Measurements from ENCODE around the gene TTC22.
A peak's percentile ranks its signal among the peaks of the same experiment; 100 is the strongest.

TTC22 gene

DNA sequence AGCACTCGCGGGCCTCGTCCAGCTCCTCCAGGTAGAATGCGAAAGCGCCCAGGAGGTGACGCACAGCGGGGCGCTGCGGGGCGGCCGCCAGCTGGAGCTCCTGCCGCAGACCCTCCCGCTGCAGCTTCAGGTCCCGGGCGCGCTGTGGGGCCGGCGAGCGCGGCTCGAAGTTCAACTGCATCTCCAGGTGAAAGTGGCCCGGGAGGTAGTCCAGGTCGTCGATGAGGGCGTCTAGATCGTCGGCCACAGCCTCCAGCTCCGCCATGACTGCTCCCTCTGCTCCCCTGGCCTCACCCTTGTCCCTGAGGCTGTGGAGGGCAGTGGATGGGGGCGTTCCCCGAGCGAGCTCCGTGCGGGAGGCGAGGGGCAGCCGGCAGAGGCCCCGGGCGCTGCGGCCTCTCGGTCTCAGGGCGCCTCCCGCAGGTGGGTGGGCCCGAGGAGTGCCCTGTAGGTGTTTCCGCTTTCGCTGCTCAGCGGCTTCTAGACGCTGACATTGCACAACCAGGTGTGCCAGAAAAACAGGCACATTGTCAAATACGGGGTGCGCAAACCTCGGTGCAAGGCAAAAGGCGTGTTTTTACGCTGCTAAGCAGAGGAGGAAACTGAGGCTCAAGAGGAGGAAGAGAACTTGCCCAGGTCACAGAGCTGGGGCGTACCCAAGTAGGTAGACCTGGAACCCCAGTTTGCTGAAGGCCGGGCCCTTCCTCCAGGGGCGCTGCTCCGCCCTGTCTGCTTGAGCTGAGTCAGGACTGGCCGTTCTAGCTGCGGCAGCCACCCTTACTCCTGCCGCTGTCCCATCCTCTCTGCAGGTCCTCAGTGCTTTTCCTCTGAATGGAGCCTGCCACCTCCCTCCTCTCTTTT, at the start of gene TTC22:
Gene TTC22 (minus strand): TSS at position 425 of the 861 bp plus-strand sequence. CDS start 160 bp downstream, at position 265.
- CTCF ChIA-PET: interaction anchor here (0.7 to 1.9 kb wide), 3 partner anchors 9 to 144 kb away, joined by 3 to 5 read pairs (median 3); no protein-coding TSS in a partner anchor
- TF ChIP-seq, protein P1, sequence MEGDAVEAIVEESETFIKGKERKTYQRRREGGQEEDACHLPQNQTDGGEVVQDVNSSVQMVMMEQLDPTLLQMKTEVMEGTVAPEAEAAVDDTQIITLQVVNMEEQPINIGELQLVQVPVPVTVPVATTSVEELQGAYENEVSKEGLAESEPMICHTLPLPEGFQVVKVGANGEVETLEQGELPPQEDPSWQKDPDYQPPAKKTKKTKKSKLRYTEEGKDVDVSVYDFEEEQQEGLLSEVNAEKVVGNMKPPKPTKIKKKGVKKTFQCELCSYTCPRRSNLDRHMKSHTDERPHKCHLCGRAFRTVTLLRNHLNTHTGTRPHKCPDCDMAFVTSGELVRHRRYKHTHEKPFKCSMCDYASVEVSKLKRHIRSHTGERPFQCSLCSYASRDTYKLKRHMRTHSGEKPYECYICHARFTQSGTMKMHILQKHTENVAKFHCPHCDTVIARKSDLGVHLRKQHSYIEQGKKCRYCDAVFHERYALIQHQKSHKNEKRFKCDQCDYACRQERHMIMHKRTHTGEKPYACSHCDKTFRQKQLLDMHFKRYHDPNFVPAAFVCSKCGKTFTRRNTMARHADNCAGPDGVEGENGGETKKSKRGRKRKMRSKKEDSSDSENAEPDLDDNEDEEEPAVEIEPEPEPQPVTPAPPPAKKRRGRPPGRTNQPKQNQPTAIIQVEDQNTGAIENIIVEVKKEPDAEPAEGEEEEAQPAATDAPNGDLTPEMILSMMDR (IDR thresholded peaks at IDR 0.05; ENCODE audit: insufficient read depth, low read length, missing control alignments): peak; percentile 30
- POLR2A ChIA-PET: no interaction called here
- no peak for DNase-seq (ENCODE audit: low read depth, low spot score)
- no peak within 1 kb of the TSS for H3K4me3 ChIP-seq (ENCODE audit: low read depth, low read length)

DNA sequence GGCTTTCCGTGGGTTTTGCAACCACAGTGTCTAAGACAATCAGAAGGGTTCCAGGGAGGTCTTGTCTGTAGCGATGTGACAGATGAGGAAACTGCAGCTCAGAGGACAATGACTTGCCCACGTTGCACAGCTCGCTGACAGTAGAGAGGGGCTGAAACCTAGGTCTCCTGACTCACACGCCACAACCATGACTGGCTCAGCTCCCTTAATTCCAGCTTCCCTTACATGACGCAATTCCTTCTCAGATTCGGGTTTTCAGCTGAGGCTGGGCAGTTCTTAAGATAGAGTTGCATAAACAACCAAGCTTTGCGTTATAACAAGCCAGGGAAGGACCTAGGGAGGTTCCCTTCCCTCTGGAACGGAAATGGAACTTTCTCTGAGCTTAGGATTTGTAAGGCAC, 49.6 kb upstream of the TTC22 start:
- DNase-seq (ENCODE audit: low read depth, low spot score): peak; percentile 57
- POLR2A ChIA-PET: no interaction called here
- TF ChIP-seq, protein P1 (IDR thresholded peaks at IDR 0.05; ENCODE audit: insufficient read depth, low read length, missing control alignments): no peak

DNA sequence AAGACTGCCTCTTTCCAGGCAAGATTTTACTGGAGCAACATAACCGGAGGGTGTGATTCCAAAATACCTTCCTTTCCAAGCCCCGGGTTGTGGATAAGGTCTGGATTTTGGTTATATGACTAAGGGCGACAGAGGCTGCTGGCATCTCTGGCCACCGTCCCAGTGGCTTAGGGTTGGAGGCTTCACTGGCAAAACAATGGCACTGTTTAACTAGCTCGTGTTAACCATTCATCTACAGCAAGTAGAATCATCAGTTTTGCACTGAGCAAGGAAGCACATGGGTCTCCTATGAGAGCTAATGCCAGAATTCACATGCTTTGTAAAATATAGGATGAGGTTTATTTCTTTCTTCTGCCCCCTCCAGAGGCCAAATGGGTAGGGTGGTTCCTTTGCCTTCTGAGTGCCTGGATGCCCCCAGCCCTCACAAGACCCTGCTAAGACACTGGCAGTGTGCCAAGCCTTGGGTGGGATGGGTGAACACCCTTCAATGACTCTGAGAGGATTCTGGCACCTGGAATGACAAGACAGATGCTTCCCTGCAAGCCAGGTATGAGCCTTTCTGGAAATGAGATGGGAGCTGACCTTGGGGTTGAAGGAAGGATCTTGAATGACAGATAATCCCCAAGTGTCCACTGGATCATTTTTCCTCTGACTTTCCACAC, 49.1 kb upstream of the TTC22 start:
- no peak overlapping the region for H3K4me3 ChIP-seq (ENCODE audit: low read depth, low read length)
- CTCF ChIA-PET: interaction anchor here (1.1 kb wide), 2 partner anchors 16 to 95 kb away, joined by 3 read pairs; no protein-coding TSS in a partner anchor
- POLR2A ChIA-PET: no interaction called here
- TF ChIP-seq, protein P1 (IDR thresholded peaks at IDR 0.05; ENCODE audit: insufficient read depth, low read length, missing control alignments): no peak
- DNase-seq (ENCODE audit: low read depth, low spot score): no peak

More for the DNA sequence above, 49.6 kb upstream of the TTC22 start:
- no peak overlapping the region for H3K4me3 ChIP-seq (ENCODE audit: low read depth, low read length)
- CTCF ChIA-PET: interaction anchor here (1.1 kb wide), 2 partner anchors 15 to 94 kb away, joined by 3 read pairs; no protein-coding TSS in a partner anchor

DNA sequence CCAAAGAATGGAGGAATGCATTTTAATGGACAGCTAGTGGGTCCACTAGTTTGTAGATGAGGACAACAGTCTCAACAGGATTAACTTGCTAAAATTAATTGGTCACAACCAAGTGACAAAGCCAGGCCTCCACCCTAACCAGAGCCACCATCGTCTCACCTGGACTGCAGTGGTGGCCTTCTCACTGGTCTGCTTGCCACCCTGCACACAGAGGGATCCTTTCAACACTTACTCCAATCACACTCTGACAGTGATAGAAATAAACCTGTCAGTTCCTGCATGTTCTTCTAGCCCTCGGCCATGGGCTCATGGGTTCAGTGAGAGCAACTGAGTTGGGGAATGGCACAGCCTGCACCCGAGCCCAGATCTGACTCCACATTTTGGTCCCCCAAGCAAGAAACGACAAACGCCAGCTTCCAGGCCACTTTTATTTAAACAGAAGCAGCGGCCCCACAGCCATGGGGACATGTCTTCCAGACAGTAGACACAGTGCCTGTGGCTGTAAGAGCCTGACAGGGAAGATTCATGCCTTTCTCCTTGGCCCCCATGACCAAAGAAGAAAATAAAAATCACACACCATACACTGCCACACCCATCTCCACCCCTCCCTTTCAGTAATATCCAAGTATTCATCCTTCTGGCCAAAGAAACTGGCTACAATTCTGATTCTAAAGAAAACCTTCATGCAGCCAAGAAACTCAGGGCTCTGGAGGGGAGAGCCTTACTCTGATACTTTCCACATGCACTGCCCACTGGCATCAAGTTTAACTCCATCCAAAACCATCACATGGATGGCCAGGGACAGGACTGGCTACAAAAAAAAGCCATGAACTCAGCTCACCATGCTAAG, 48.3 kb upstream of the TTC22 start:
- no peak for DNase-seq (ENCODE audit: low read depth, low spot score)
- POLR2A ChIA-PET: no interaction called here
- CTCF ChIA-PET: interaction anchor here (1.1 kb wide), 1 partner anchor 95 kb away, joined by 3 read pairs; no protein-coding TSS in a partner anchor
- no peak overlapping the region for H3K4me3 ChIP-seq (ENCODE audit: low read depth, low read length)
- TF ChIP-seq, protein P1 (IDR thresholded peaks at IDR 0.05; ENCODE audit: insufficient read depth, low read length, missing control alignments): no peak

DNA sequence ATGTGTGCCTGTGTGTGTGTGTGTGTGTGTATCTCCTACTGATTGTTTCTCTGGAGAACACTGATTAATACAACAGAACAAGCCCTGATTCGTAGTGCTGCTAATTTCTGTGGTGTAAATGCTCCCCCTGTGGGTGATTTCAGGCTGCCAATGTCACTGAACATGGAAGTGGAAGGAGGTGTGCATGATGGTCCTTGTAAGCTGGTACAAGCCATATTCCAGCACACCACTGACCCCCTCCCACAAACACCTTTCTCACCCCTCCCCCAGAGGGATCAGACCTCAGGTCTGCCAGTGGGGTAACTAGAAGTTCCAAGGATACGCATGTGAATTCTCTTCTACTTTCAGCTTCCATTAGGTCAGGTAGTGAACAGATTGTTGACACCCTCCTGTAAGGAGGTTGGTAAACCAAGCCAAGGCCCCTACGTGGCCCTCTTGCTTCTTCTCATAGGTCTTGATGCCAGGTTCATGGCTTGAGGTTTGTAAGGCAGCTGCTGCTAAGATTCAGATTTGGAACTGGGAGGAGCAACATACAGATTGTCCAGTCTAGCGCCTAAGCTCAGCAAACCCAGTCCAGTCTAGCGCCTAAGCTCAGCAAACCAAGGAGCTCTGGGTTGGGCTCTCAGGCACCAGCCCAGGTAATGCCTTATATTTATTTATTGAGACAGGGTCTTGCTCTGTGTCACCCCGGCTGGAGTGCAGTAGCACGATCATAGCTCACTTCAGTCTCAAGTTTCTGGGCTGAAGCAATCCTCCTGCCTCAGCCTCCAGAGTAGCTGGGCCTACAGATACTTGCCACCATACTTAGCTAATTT, 47.2 kb upstream of the TTC22 start:
- TF ChIP-seq, protein P1 (IDR thresholded peaks at IDR 0.05; ENCODE audit: insufficient read depth, low read length, missing control alignments): no peak
- POLR2A ChIA-PET: no interaction called here
- no peak for DNase-seq (ENCODE audit: low read depth, low spot score)
- CTCF ChIA-PET: interaction anchor here (1.4 kb wide), 1 partner anchor 9 kb away, joined by 3 read pairs; no protein-coding TSS in a partner anchor
- no peak overlapping the region for H3K4me3 ChIP-seq (ENCODE audit: low read depth, low read length)

All from AG04449 (cell line).